H9 (cell line): ENCODE data around the gene LDLRAD4. TPM values are rescaled to one million over a fixed set of nuclear protein-coding genes. Genes with fewer than 3 reads are reported as not detected.
A peak's percentile ranks its signal among the peaks of the same experiment; 100 is the strongest.

Source experiments
- DNase-seq: peaks from one replicate; pipeline ENCODE4 v3.0.0-alpha.2; 2017
- H2AFZ ChIP-seq: one replicate; pipeline ENCODE4 v1.6.1; 2013; ENCODE audit warnings: mild to moderate bottlenecking, low read length, control low read depth, moderate library complexity
- H2AK5ac ChIP-seq: 2 replicates; pipeline ENCODE4 v1.6.1; 2013; ENCODE audit warnings: low read length, control low read depth, mixed read lengths; ENCODE audit not compliant: insufficient read length
- H2BK120ac ChIP-seq: one replicate; pipeline ENCODE4 v1.6.1; 2013; ENCODE audit warnings: low read depth, mild to moderate bottlenecking, low read length, control low read depth, inconsistent platforms; ENCODE audit not compliant: poor library complexity, severe bottlenecking
- H2BK12ac ChIP-seq: 2 replicates; pipeline ENCODE4 v1.6.1; 2013; ENCODE audit warnings: low read length, control low read depth, mixed read lengths, low read depth; ENCODE audit not compliant: insufficient read length
- H2BK15ac ChIP-seq: 2 replicates; pipeline ENCODE4 v1.6.1; 2013; ENCODE audit warnings: low read depth, low read length, control low read depth
- H2BK20ac ChIP-seq: one replicate; pipeline ENCODE4 v1.6.1; 2013; ENCODE audit warnings: low read depth, mild to moderate bottlenecking, low read length, control low read depth, inconsistent platforms; ENCODE audit not compliant: poor library complexity, severe bottlenecking
- H2BK5ac ChIP-seq: 2 replicates; pipeline ENCODE4 v1.6.1; 2013; ENCODE audit warnings: low read length, control low read depth, mixed read lengths; ENCODE audit not compliant: insufficient read length
- H3K14ac ChIP-seq: 2 replicates; pipeline ENCODE4 v1.6.1; 2013; ENCODE audit warnings: low read length, control low read depth; ENCODE audit not compliant: insufficient read depth
- H3K18ac ChIP-seq: 2 replicates; pipeline ENCODE4 v1.6.1; 2013; ENCODE audit warnings: low read depth, mild to moderate bottlenecking, mixed read lengths, low read length, control low read depth; ENCODE audit not compliant: insufficient read length
- H3K23ac ChIP-seq: 2 replicates; pipeline ENCODE4 v1.6.1; 2013; ENCODE audit warnings: low read length, control low read depth, mixed read lengths, low read depth; ENCODE audit not compliant: insufficient read length
- H3K23me2 ChIP-seq: 2 replicates; pipeline ENCODE4 v1.6.1; 2013; ENCODE audit warnings: low read depth, mild to moderate bottlenecking, mixed read lengths, low read length, control low read depth; ENCODE audit not compliant: insufficient read length, poor library complexity, severe bottlenecking
- H3K27ac ChIP-seq: 2 replicates; pipeline ENCODE4 v1.5.1; 2013; ENCODE audit warnings: low read length, control low read depth, mixed read lengths, low read depth; ENCODE audit not compliant: insufficient read length
- H3K27me3 ChIP-seq: 2 replicates; pipeline ENCODE4 v1.6.1; 2013; ENCODE audit warnings: low read length, control low read depth, inconsistent platforms; ENCODE audit not compliant: insufficient read depth
- H3K4ac ChIP-seq: 2 replicates; pipeline ENCODE4 v1.6.1; 2013; ENCODE audit warnings: low read depth, mild to moderate bottlenecking, control low read depth, inconsistent platforms, low read length, moderate library complexity
- H3K4me1 ChIP-seq: 2 replicates; pipeline ENCODE4 v1.6.1; 2013; ENCODE audit warnings: low read length, control low read depth, inconsistent platforms; ENCODE audit not compliant: insufficient read depth
- H3K4me2 ChIP-seq: 2 replicates; pipeline ENCODE4 v1.6.1; 2013; ENCODE audit warnings: low read length, control low read depth, mixed read lengths; ENCODE audit not compliant: insufficient read length, insufficient read depth
- H3K56ac ChIP-seq: 2 replicates; pipeline ENCODE4 v1.6.1; 2013; ENCODE audit warnings: low read depth, mild to moderate bottlenecking, mixed read lengths, low read length, control low read depth; ENCODE audit not compliant: insufficient read length
- H3K79me1 ChIP-seq: 2 replicates; pipeline ENCODE4 v1.6.1; 2013; ENCODE audit warnings: low read depth, mild to moderate bottlenecking, moderate library complexity, low read length, control low read depth, inconsistent platforms; ENCODE audit not compliant: insufficient read depth, poor library complexity, severe bottlenecking
- H3K79me2 ChIP-seq: 2 replicates; pipeline ENCODE4 v1.6.1; 2013; ENCODE audit warnings: low read length, control low read depth, inconsistent platforms; ENCODE audit not compliant: insufficient read depth
- H3K9ac ChIP-seq: 2 replicates; pipeline ENCODE4 v1.6.1; 2013; ENCODE audit warnings: low read length, control low read depth, mixed read lengths; ENCODE audit not compliant: insufficient read length; ENCODE audit errors: extremely low read depth
- H3K9me3 ChIP-seq: one replicate; pipeline ENCODE4 v1.6.1; 2013; ENCODE audit warnings: low read depth, low read length, inconsistent platforms; ENCODE audit not compliant: control insufficient read depth
- H3T11ph ChIP-seq: one replicate; pipeline ENCODE4 v1.6.1; 2013; ENCODE audit warnings: mild to moderate bottlenecking, low read length, control low read depth, inconsistent platforms
- H4K20me1 ChIP-seq: one replicate; pipeline ENCODE4 v1.6.1; 2013; ENCODE audit not compliant: control insufficient read depth, insufficient read length, insufficient read depth
- H4K5ac ChIP-seq: 2 replicates; pipeline ENCODE4 v1.6.1; 2013; ENCODE audit warnings: low read depth, mild to moderate bottlenecking, mixed read lengths, low read length, control low read depth; ENCODE audit not compliant: insufficient read length
- H4K8ac ChIP-seq: replicated peaks from 2 replicates; pipeline ENCODE4 v1.6.1; 2013; ENCODE audit warnings: low read length, control low read depth, mixed read lengths, low read depth; ENCODE audit not compliant: insufficient read length
- H4K91ac ChIP-seq: 2 replicates; pipeline ENCODE4 v1.6.1; 2013; ENCODE audit warnings: low read depth, mild to moderate bottlenecking, moderate library complexity, mixed read lengths, low read length, control low read depth; ENCODE audit not compliant: insufficient read length
- H3K27ac Mint-ChIP-seq, 3 experiments: 2 replicates in 2 of 3; 3 replicates in 1 of 3; pipeline ENCODE4 v1.8.0; 2020 to 2021; ENCODE audit warnings: mixed read lengths in 3 of 3, mild to moderate bottlenecking in 1 of 3, moderate library complexity in 1 of 3
- H3K27me3 Mint-ChIP-seq: 2 replicates; pipeline ENCODE4 v1.8.0; 2021; ENCODE audit warnings: low read depth, mild to moderate bottlenecking, moderate library complexity, mixed read lengths
- H3K36me3 Mint-ChIP-seq, 3 experiments: 2 replicates in 2 of 3; 3 replicates in 1 of 3; pipeline ENCODE4 v1.8.0; 2020 to 2021; ENCODE audit warnings: low read depth in 3 of 3, mixed read lengths in 3 of 3; ENCODE audit not compliant: insufficient read depth in 1 of 3
- H3K4me1 Mint-ChIP-seq, 2 experiments: 2 replicates each; pipeline ENCODE4 v1.8.0; 2020; ENCODE audit warnings: mixed read lengths in 2 of 2
- H3K4me3 Mint-ChIP-seq, 2 experiments: 2 replicates in 1 of 2; 3 replicates in 1 of 2; pipeline ENCODE4 v1.8.0; 2020 to 2021; ENCODE audit warnings: mild to moderate bottlenecking in 2 of 2, mixed read lengths in 2 of 2, moderate library complexity in 1 of 2
- H3K9me3 Mint-ChIP-seq, 2 experiments: 2 replicates in 1 of 2; 3 replicates in 1 of 2; pipeline ENCODE4 v1.8.0; 2020; ENCODE audit warnings: mild to moderate bottlenecking in 2 of 2, mixed read lengths in 2 of 2, moderate library complexity in 1 of 2
- CTCF ChIP-seq: fragments of 200-600 bp; sonication (generic); conservative IDR thresholded peaks from 3 replicates; pipeline ENCODE4 v1.8.0; 2021; ENCODE audit warnings: antibody characterized with exemption, mild to moderate bottlenecking
- whole genome bisulfite sequencing: extraction: QIAGEN DNeasy Blood & Tissue Kit; methylation state at CpG from one replicate; pipeline ENCODE4 v1.1.7; 2013; ENCODE audit warnings: missing lambda C conversion rate, low lambda C conversion rate, mixed read lengths; ENCODE audit not compliant: insufficient read length; ENCODE audit errors: extremely low coverage; 5-methylcytosine and 5-hydroxymethylcytosine counted together
- total RNA-seq: library from RNA; stranded (reverse); gene quantifications from 2 replicates; pipeline ENCODE4 v1.2.1, GENCODE V29; 2021

Gene LDLRAD4
- total RNA-seq, 1 experiment from 2014 or later: 3.9 TPM

- H3K27me3 ChIP-seq: no peaks in the 10 kb centered on the region
- peaks cover 25 to 26% of the 10 kb centered on the region in 2 experiments for H3K4me1 Mint-ChIP-seq
- no peak overlapping the region for H2BK120ac ChIP-seq
- H2BK5ac ChIP-seq: no peak overlapping the region
- H3K27ac ChIP-seq: no peak overlapping the region
- H3K4ac ChIP-seq: no peak overlapping the region
- H3K9me3 ChIP-seq: no peaks in the 10 kb centered on the region
- WGBS: no CpG with 5 or more reads among the region's 9 CpGs
- H3K4me3 Mint-ChIP-seq: no peak overlapping the region; a peak in 1 of 5 replicates
- 0 out of 2 replicates have a peak, but pooled peaks cover 3% of the 10 kb centered on the region for H3K4me1 ChIP-seq
- H2AK5ac ChIP-seq: no peak overlapping the region
- no peak for DNase-seq
- H3K4me2 ChIP-seq: no peak overlapping the region
- H3K9ac ChIP-seq: no peak overlapping the region
- peaks cover 12% of the 10 kb centered on the region in 2 experiments; a peak in 2 of 5 replicates for H3K9me3 Mint-ChIP-seq
- H2AFZ ChIP-seq: no peak overlapping the region
- TF ChIP-seq CTCF: no peak
- H3K36me3 Mint-ChIP-seq: peaks cover 0 to 3% (median 0%) of the 10 kb centered on the region in 3 experiments; a peak in 1 of 7 replicates
- H3K18ac ChIP-seq: no peak overlapping the region
- H4K8ac ChIP-seq: no peak overlapping the region
- no peaks in the 10 kb centered on the region for H3K79me1 ChIP-seq
- no peak overlapping the region for H4K5ac ChIP-seq
- H2BK15ac ChIP-seq: no peak overlapping the region
- no peak overlapping the region for H3K23ac ChIP-seq
- H4K20me1 ChIP-seq: no peaks in the 10 kb centered on the region
- H2BK12ac ChIP-seq: no peak overlapping the region
- H2BK20ac ChIP-seq: no peak overlapping the region
- H3K23me2 ChIP-seq: no peaks in the 10 kb centered on the region
- no peak overlapping the region for H3K56ac ChIP-seq
- peaks cover 6% of the 10 kb centered on the region for H3K27me3 Mint-ChIP-seq
- H3T11ph ChIP-seq: no peak overlapping the region
- H3K14ac ChIP-seq: no peak overlapping the region
- H3K27ac Mint-ChIP-seq: peak overlapping the region in 1 of 3 experiments; percentile 77; a peak in 1 of 7 replicates
- no peaks in the 10 kb centered on the region for H3K79me2 ChIP-seq
- no peak overlapping the region for H4K91ac ChIP-seq
These were observed 34.2 kb upstream of the LDLRAD4 start for GRCh38 chr18:13184396-13184795.
